Uterus (tissue), 2 donors: Measurements from ENCODE around the gene DDAH2.

ENCODE experiments used
- POLR2A ChIP-seq, 2 donors: fragments of 450-650 bp; IDR thresholded peaks; one replicate each; pipeline ENCODE4 v1.6.1; 2016; ENCODE audit warnings: antibody characterized with exemption in 2 of 2, mild to moderate bottlenecking in 1 of 2, moderate library complexity in 1 of 2
- TF ChIP-seq, protein P1 (sequence below), 4 experiments: fragments of 200-600 bp in 2 of 4; fragments of 450-650 bp in 2 of 4; sonication (generic) in 2 of 4; IDR thresholded peaks; one replicate each; pipeline ENCODE4 v1.5.1; 2016 to 2019; ENCODE audit warnings: antibody characterized with exemption in 4 of 4, mild to moderate bottlenecking in 2 of 4, moderate library complexity in 1 of 4

DNA sequence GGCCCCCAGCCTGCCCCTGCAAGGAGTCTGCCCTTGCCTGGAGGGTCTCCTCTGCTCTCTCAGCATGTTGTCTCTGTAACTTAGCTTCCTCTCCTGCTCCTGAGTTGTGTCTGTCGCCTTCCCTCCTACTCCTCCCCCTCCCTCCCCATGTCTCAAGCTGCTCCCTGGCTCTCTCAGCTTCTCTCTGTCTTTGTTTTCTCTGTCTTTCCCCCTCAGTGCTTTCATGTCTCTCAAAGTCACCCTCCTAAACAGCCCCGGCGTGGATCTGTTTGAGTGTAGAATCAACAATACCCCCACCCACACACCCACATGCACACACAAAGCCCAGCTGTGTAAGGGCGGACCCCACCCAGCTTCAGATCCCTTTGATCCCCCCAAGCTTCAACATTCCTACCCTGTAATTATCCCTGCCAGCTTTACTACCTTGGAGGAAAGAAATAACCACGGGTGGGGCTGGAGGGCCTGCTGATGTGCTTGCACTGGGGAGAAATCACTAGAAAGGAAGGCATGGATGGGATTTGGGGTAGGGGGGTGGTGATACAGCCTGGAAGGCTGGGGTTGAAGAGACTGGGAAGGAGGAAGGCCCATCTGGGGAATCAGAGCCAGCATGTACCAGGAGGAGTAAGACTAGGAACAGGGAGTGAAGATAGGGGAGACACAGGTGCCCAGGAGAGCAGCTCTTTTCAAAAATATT lies 15.0 kb downstream of the DDAH2 start:
- no peak for TF ChIP-seq POLR2A (IDR thresholded peaks at IDR 0.05)
- TF ChIP-seq, protein P1, sequence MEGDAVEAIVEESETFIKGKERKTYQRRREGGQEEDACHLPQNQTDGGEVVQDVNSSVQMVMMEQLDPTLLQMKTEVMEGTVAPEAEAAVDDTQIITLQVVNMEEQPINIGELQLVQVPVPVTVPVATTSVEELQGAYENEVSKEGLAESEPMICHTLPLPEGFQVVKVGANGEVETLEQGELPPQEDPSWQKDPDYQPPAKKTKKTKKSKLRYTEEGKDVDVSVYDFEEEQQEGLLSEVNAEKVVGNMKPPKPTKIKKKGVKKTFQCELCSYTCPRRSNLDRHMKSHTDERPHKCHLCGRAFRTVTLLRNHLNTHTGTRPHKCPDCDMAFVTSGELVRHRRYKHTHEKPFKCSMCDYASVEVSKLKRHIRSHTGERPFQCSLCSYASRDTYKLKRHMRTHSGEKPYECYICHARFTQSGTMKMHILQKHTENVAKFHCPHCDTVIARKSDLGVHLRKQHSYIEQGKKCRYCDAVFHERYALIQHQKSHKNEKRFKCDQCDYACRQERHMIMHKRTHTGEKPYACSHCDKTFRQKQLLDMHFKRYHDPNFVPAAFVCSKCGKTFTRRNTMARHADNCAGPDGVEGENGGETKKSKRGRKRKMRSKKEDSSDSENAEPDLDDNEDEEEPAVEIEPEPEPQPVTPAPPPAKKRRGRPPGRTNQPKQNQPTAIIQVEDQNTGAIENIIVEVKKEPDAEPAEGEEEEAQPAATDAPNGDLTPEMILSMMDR (IDR thresholded peaks at IDR 0.05): no peak
